Measurements from ENCODE around the gene EXTL1. TPM values are rescaled to one million over a fixed set of nuclear protein-coding genes. Genes with fewer than 3 reads are reported as not detected.

The EXTL1 gene
- total and polyA plus RNA-seq, 12 donors = 0.91 to 17.0 (median 7.0) TPM

- no peak overlapping the region for H3K4me3 ChIP-seq
- peaks cover 0 to 14% (median 6%) of the 10 kb centered on the region in 9 donors for H3K4me1 ChIP-seq
- DNase-seq (no peak), ATAC-seq (no peak)
- no peaks in the 10 kb centered on the region for H3K27me3 ChIP-seq
- 90 to 93% methylated on average over 4 of the region's 4 CpGs for WGBS, 2 donors
- no peak for TF ChIP-seq CTCF (IDR thresholded peaks at IDR 0.05)
- H3K27ac ChIP-seq = no peak overlapping the region
- peaks cover 0 to 9% (median 0%) of the 10 kb centered on the region in 9 donors for H3K36me3 ChIP-seq
- no peaks in the 10 kb centered on the region for H3K9me3 ChIP-seq
- intact Hi-C loops (cut with DNase I) = no loop called here
These were observed 18.3 kb upstream of the EXTL1 start for GRCh38 chr1:26003262-26003661.

GRCh38 chr1:26003756-26004155, 17.8 kb upstream of the EXTL1 start:
- Histone ChIP-seq H3K27ac (no peak overlapping the region), H3K9me3 (no peaks in the 10 kb centered on the region), H3K4me1 (peaks cover 0 to 9% (median 1%) of the 10 kb centered on the region in 9 donors), H3K4me3 (no peak overlapping the region), H3K27me3 (no peaks in the 10 kb centered on the region), H3K36me3 (peaks cover 0 to 9% (median 0%) of the 10 kb centered on the region in 9 donors)
- no peak for TF ChIP-seq CTCF (IDR thresholded peaks at IDR 0.05)
- DNase-seq (no peak), ATAC-seq (no peak)
- intact Hi-C loops (cut with DNase I) = no loop called here
- WGBS, 2 donors = 85 to 88% methylated on average over 2 of the region's 2 CpGs

GRCh38 chr1:26005434-26006105, 16.0 kb upstream of the EXTL1 start:
- ATAC-seq = peak in 1 of 8 donors; percentile 20
- no peaks in the 10 kb centered on the region for H3K9me3 ChIP-seq
- peaks cover 0 to 9% (median 0%) of the 10 kb centered on the region in 9 donors for H3K4me1 ChIP-seq
- no peaks in the 10 kb centered on the region for H3K27me3 ChIP-seq
- no peak overlapping the region for H3K4me3 ChIP-seq
- 59 to 70% methylated on average over 4 of the region's 4 CpGs for WGBS, 2 donors
- DNase-seq = no peak
- H3K27ac ChIP-seq = no peak overlapping the region
- TF ChIP-seq CTCF (IDR thresholded peaks at IDR 0.05) = no peak
- H3K36me3 ChIP-seq = peaks cover 0 to 9% (median 0%) of the 10 kb centered on the region in 9 donors
- intact Hi-C loops (cut with DNase I) = no loop called here

- H3K4me1 ChIP-seq = peaks cover 0 to 9% (median 0%) of the 10 kb centered on the region in 9 donors
- intact Hi-C loops (cut with DNase I) = no loop called here
- H3K36me3 ChIP-seq = peaks cover 0 to 9% (median 0%) of the 10 kb centered on the region in 9 donors
- no peaks in the 10 kb centered on the region for H3K9me3 ChIP-seq
- H3K27ac ChIP-seq = no peak overlapping the region
- H3K27me3 ChIP-seq = no peaks in the 10 kb centered on the region
- no peak for TF ChIP-seq CTCF (IDR thresholded peaks at IDR 0.05)
- no peak for DNase-seq
- WGBS, 2 donors = 91 to 95% methylated on average over 16 of the region's 16 CpGs
- H3K4me3 ChIP-seq = no peak overlapping the region
- ATAC-seq = no peak
These were observed 14.9 kb upstream of the EXTL1 start for GRCh38 chr1:26006710-26007109.

Measured in heart right ventricle (tissue), 16 donors.